Fibroblast of villous mesenchyme (primary cell): ENCODE measurements around the gene SSR3. TPM values are rescaled to one million over a fixed set of nuclear protein-coding genes. Genes with fewer than 3 reads are reported as not detected.
"Not testable (repeated sequence)": the region's sequence is repeated elsewhere in the genome, so short reads cannot be mapped to it uniquely, and the experiment has no call there.

Source experiments
- DNase-seq: peaks from one replicate; pipeline ENCODE4 v3.0.0-alpha.2; 2010; ENCODE audit warnings: low read depth
- H3K4me3 ChIP-seq: 2 replicates; pipeline ENCODE4 v1.5.1; 2011; ENCODE audit warnings: low read depth, mild to moderate bottlenecking, low read length
- CTCF ChIP-seq: IDR thresholded peaks from 2 replicates; pipeline ENCODE4 v1.5.1; 2012; ENCODE audit warnings: low read depth, mild to moderate bottlenecking, low read length; ENCODE audit not compliant: insufficient read depth
- total RNA-seq: library from RNA; depleted of rRNA; stranded (reverse); fragments of >200 nt; gene quantifications from 2 replicates; pipeline ENCODE4 v1.2.3, GENCODE V29; 2012

Gene SSR3
- total RNA-seq, 1 donor: 446 TPM

- no peak for TF ChIP-seq CTCF
- H3K4me3 ChIP-seq: no peak overlapping the region
- DNase-seq: peak; percentile 19
Observed at GRCh38 chr3:156576651-156577348, 21.9 kb upstream of the SSR3 start.

- no peak for TF ChIP-seq CTCF
- no peak overlapping the region for H3K4me3 ChIP-seq
- no peak for DNase-seq
Observed at GRCh38 chr3:156576051-156576450, 21.1 kb upstream of the SSR3 start.

- no peak overlapping the region for H3K4me3 ChIP-seq
- no peak for TF ChIP-seq CTCF
- no peak for DNase-seq
Observed at GRCh38 chr3:156575641-156576040, 20.7 kb upstream of the SSR3 start.

- DNase-seq, H3K4me3 ChIP-seq: not testable (repeated sequence)
Observed at GRCh38 chr3:156569881-156570280, 15.0 kb upstream of the SSR3 start.

GRCh38 chr3:156569016-156569415, 14.1 kb upstream of the SSR3 start:
- H3K4me3 ChIP-seq, DNase-seq: not testable (repeated sequence)

- TF ChIP-seq CTCF: no peak
Observed at GRCh38 chr3:156563900-156564682, 9.2 kb upstream of the SSR3 start.

GRCh38 chr3:156562486-156562885, 7.6 kb upstream of the SSR3 start:
- not testable (repeated sequence) for DNase-seq

More at GRCh38 chr3:156563900-156564682, 9.2 kb upstream of the SSR3 start:
- H3K4me3 ChIP-seq: no peak overlapping the region
- DNase-seq: no peak

GRCh38 chr3:156561533-156561932, 6.6 kb upstream of the SSR3 start:
- no peak overlapping the region for H3K4me3 ChIP-seq
- no peak for DNase-seq
- no peak for TF ChIP-seq CTCF

More at GRCh38 chr3:156562486-156562885, 7.6 kb upstream of the SSR3 start:
- not testable (repeated sequence) for H3K4me3 ChIP-seq
